ENCODE measurements around the gene CBL. TPM values are rescaled to one million over a fixed set of nuclear protein-coding genes. Genes with fewer than 3 reads are reported as not detected.

Gene CBL
- total RNA-seq, 1 donor from 2014 or later = 22.5 TPM

DNA sequence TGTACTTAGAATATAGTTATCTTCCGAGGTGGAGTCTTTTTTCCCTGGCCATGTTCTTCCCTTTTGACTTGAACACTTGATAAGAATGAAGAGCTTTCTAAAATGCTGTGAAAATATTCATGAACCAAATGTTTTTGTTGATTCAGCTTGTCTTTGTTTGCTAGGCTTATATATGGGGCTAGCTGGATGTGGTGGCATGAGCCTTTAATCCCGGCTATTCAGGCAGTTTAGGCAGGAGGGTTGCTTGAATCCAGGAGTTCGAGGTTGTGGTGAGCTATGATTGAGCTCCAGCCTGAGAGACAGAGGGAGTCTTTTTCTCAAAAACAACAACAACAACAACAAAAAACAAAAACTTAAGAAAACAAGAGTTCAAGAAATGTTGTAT is 23.1 kb downstream of the CBL start:
- TF ChIP-seq, protein P1, sequence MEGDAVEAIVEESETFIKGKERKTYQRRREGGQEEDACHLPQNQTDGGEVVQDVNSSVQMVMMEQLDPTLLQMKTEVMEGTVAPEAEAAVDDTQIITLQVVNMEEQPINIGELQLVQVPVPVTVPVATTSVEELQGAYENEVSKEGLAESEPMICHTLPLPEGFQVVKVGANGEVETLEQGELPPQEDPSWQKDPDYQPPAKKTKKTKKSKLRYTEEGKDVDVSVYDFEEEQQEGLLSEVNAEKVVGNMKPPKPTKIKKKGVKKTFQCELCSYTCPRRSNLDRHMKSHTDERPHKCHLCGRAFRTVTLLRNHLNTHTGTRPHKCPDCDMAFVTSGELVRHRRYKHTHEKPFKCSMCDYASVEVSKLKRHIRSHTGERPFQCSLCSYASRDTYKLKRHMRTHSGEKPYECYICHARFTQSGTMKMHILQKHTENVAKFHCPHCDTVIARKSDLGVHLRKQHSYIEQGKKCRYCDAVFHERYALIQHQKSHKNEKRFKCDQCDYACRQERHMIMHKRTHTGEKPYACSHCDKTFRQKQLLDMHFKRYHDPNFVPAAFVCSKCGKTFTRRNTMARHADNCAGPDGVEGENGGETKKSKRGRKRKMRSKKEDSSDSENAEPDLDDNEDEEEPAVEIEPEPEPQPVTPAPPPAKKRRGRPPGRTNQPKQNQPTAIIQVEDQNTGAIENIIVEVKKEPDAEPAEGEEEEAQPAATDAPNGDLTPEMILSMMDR (IDR thresholded peaks at IDR 0.05; ENCODE audit: insufficient read depth, low read length, poor library complexity, severe bottlenecking) = no peak

GRCh38 chr11:119229741-119230140 is 23.6 kb downstream of the CBL start:
- Histone ChIP-seq H3K36me3 (ENCODE audit: control insufficient read depth, insufficient read depth, low read length) (no peaks in the 10 kb centered on the region), H3K4me3 (ENCODE audit: low read depth, low read length) (no peak overlapping the region), H3K27me3 (ENCODE audit: control insufficient read depth, insufficient read depth, low read length) (no peaks in the 10 kb centered on the region)
- DNase-seq (ENCODE audit: low read depth) = no peak
- TF ChIP-seq, protein P1 (IDR thresholded peaks at IDR 0.05; ENCODE audit: insufficient read depth, low read length, poor library complexity, severe bottlenecking) = no peak

More for the DNA sequence above, 23.1 kb downstream of the CBL start:
- Histone ChIP-seq H3K4me3 (ENCODE audit: low read depth, low read length) (no peak overlapping the region), H3K27me3 (ENCODE audit: control insufficient read depth, insufficient read depth, low read length) (no peaks in the 10 kb centered on the region), H3K36me3 (ENCODE audit: control insufficient read depth, insufficient read depth, low read length) (no peaks in the 10 kb centered on the region)
- no peak for DNase-seq (ENCODE audit: low read depth)

DNA sequence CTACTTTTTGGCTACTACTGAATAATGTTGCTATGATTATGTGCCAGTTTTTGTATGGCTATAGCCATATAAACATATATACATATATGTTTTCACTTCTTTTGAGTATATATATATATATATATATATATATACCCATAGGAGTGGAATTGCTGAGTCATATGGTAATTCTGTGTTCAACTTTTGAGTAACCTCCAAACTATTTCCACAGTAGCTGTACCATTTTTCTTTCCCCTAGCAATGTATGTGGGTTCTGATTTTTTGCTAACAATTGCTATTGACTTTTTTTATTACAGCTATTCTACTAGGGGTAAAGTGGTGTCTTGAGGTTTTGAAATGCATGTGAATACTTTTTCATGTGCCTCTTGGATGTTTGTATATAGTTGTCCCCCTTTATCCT is 30.4 kb downstream of the CBL start:
- Histone ChIP-seq H3K4me3 (ENCODE audit: low read depth, low read length) (no peak overlapping the region), H3K27me3 (ENCODE audit: control insufficient read depth, insufficient read depth, low read length) (no peaks in the 10 kb centered on the region), H3K36me3 (ENCODE audit: control insufficient read depth, insufficient read depth, low read length) (no peaks in the 10 kb centered on the region)
- TF ChIP-seq, protein P1 (IDR thresholded peaks at IDR 0.05; ENCODE audit: insufficient read depth, low read length, poor library complexity, severe bottlenecking) = no peak
- no peak for DNase-seq (ENCODE audit: low read depth)

DNA sequence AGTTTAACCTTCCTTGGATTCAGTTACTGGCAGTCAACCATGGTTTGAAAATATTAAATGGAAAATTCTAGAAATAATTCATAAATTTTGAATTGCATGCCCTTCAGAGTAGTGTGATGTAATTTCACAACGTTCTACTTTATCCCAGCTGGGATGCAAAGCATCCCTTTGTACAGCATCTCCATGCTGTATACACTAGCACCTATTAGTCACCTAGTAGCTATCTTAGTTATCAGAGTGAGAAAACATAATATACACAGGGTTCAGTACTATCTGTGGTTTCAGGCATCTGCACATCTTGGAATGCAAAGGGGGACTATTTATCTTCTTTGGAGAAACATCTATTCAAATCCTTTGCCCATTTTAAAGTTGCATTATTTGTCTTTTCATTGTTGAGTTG is 30.8 kb downstream of the CBL start:
- DNase-seq (ENCODE audit: low read depth) = no peak
- no peak overlapping the region for H3K4me3 ChIP-seq (ENCODE audit: low read depth, low read length)
- TF ChIP-seq, protein P1 (IDR thresholded peaks at IDR 0.05; ENCODE audit: insufficient read depth, low read length, poor library complexity, severe bottlenecking) = no peak

DNA sequence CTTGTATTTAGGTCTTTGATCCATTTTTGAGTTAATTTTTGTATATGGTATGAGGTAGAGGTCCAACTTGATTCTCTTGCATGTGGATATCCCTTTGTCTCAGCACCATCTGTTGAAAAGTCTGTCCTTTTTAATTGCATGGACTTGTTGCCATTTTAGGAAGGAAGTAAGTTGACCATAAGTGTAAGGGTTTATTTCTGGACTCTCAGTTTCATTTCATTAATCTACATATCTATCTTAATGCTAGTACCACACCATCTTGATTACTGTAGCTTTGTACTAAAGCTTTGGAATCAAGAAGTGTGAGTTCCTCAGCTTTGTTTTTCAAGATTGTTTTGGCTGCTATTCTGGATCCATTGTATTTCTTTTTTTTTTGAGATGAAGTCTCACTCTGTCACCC is 31.4 kb downstream of the CBL start:
- DNase-seq (ENCODE audit: low read depth) = no peak
- H3K27me3 ChIP-seq (ENCODE audit: control insufficient read depth, insufficient read depth, low read length) = no peaks in the 10 kb centered on the region
- H3K4me3 ChIP-seq (ENCODE audit: low read depth, low read length) = no peak overlapping the region
- no peaks in the 10 kb centered on the region for H3K36me3 ChIP-seq (ENCODE audit: control insufficient read depth, insufficient read depth, low read length)
- TF ChIP-seq, protein P1 (IDR thresholded peaks at IDR 0.05; ENCODE audit: insufficient read depth, low read length, poor library complexity, severe bottlenecking) = no peak

More for the DNA sequence above, 30.8 kb downstream of the CBL start:
- Histone ChIP-seq H3K27me3 (ENCODE audit: control insufficient read depth, insufficient read depth, low read length) (no peaks in the 10 kb centered on the region), H3K36me3 (ENCODE audit: control insufficient read depth, insufficient read depth, low read length) (no peaks in the 10 kb centered on the region)
